Renal cortex interstitium (tissue), 15 donors: ENCODE results near the gene ZNF761. TPM values are rescaled to one million over a fixed set of nuclear protein-coding genes. Genes with fewer than 3 reads are reported as not detected.
A peak's percentile ranks its signal among the peaks of the same experiment; 100 is the strongest.
"Not testable (repeated sequence)": the region's sequence is repeated elsewhere in the genome, so short reads cannot be mapped to it uniquely, and the experiment has no call there.

ENCODE experiments used
- DNase-seq, 11 donors: peaks; one replicate each; pipeline ENCODE4 v3.0.0-alpha.2; 2013; ENCODE audit warnings: low read depth in 9 of 11, low spot score in 4 of 11; ENCODE audit errors: extremely low read depth in 1 of 11
- long read RNA-seq, 16 experiments: transcript quantifications; one replicate each; lab custom pipeline, GENCODE V29; 2026
- polyA plus RNA-seq, 3 donors: library from polyadenylated mRNA; unstranded; fragments of 120-200 nt; gene quantifications; one replicate each; pipeline ENCODE4 v1.2.1, GENCODE V29; 2013; ENCODE audit not compliant: insufficient read length in 3 of 3

The ZNF761 gene
- 10 to 100 TPM; 12.3 to 13.7 (median 12.9) TPM for polyA plus RNA-seq
- long read RNA-seq, donor 1 = 0 reads
- long read RNA-seq, donor 2 = 0 reads
- long read RNA-seq, donor 3 = 0 reads
- long read RNA-seq, donor 4 = 0 reads
- long read RNA-seq, donor 5 = 0 reads
- long read RNA-seq, donor 6 = 0 reads
- long read RNA-seq, donor 7 = 0 reads
- long read RNA-seq, donor 8 = 0 reads
- long read RNA-seq, donor 9 = 0 reads
- long read RNA-seq, donor 10 = 0 reads
- long read RNA-seq, donor 11 = 0 reads
- long read RNA-seq, donor 12 = 0 reads
- long read RNA-seq, donor 13 = 0 reads
- long read RNA-seq, donor 14 = 0 reads
- long read RNA-seq, donor 15 = 0 reads
- long read RNA-seq, donor 16 = 0 reads

DNA sequence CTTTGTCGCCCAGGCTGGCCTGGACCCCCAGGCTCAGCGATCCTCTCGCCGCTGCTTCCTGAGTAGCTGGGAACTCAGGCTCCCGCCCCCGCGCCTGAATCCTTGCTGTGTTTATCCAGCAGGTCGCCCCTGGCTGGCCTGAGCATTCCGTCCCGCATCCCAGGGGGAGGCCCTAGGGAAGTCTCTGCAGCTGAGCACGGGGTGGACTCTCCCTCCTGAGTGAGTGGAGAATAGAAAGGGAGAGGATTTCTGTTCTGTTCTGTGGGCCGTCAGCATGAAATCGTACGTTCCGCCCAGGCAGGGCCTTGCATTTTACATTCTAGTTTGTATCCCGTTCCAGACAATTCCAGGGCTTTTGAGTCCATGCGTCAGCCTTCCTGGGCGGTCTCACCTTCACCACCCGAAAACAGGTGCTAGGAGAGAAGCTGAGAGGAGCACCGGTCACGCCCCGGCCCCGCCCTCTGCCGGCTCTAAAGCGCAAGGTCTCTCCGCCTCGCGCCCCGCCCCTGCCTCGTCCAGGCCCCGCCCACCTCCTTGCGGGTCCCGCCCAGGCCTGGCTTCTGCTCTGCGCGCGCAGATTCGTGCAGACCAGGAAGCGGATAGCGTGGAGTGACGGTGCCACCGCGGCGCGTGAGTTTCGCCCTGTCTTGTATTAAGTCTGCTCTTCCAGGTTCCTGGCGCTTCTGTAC, at the start of gene ZNF761:
Gene ZNF761, plus strand, starts transcription at position 586 of the 689 bp plus-strand sequence. CDS start 15,285 bp downstream, outside the sequence.
- peak; percentile 70 to 93 (median 86) for DNase-seq

DNA sequence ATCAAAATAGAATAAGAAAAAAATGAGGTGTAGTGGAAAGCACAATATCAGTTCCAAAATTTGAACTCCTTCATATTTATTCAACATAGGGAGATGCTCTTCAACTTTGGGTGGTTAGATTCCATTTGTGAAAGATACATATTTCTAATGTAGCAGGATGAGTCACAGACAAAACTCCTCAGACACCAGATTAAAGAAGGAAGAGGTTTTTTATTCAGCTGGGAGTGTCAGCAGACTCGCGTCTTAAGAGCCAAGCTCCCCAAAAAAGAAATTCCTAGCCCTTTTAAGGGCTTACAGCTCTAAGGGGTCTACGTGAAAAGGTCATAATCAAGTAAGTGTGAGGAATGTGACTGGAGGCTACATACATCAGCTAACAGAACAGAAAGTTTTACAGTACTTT, 43.6 kb upstream of the ZNF761 start:
- no peak for DNase-seq

DNA sequence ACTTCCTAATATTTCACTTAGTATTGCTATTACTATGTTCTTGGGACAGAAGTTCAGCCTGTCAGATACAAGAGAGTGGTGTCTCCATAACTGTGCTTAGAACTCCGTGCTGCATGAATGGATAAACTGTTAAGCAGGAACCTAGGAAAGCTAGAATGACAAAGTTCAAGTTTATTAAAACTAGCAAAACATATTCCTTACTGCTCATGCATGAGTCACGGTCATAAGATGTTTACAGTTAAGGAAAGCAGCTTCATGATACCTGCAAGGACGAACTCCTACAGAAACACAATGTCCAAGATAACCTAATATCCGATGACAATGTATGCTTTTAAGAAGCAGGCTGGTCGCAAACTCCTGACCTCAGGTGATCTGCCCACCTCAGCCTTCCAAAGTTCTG, 42.9 kb upstream of the ZNF761 start:
- no peak for DNase-seq

DNA sequence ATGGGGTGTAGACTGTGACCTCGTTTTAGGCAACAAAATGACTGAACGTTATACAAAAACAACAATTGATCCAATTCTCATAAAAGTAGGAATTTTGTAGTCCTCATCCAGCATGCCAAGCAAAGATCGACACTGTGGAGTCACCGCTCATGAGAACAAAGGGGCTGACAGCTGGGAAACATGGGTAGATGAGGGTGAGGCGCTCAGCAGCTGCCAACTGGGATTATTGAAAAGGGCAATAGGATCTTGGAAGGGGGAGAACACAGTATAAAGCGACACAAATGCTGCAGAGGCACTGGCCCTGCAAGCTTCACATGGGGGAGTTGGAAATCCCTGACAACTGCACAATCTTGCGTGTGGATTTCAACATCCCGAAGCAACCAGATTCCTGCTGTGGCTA, 42.2 kb upstream of the ZNF761 start:
- DNase-seq = no peak

DNA sequence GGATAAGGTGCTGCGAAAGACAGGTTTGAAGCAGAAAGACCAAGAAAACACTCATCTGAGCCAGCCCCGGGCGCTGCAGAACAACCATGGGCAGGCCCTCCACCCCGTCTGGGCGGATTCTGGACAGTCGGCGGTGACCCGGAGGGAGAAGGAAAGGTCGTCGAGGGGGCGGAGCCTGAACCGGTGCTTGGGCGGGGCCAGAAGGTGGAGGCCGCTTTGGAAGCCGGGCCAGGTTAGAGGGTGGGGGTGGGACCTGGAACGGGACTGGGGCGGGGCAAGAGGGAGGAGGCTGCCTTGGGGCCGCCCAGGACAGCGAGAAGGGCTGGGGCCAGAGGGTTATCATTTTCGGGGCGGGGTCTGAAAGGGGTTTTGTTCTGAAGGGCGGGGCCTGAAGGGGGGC, 41.8 kb upstream of the ZNF761 start:
- no peak for DNase-seq

DNA sequence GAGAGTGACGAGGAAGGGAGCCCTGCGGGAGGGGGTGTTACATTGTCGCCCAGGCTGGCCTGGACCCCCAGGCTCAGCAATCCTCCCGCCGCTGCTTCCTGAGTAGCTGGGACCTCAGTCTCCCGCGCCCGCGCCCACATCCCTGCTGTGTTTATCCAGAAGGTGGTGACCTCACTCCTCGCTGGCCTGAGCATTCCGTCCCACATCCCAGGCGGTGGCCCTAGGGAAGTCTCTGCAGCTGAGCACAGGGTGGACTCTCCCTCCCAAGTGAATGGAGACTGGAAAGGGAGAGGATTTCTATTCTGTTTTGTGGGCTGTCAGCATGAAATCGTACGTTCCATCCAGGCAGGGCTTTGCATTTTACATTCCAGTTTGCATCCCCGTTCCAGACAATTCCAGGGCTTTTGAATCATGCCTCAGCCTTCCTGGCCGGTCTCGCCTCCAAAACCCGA, 37.2 kb upstream of the ZNF761 start:
- peak in 7 of 11 donors; percentile 26 to 59 (median 41) for DNase-seq

DNA sequence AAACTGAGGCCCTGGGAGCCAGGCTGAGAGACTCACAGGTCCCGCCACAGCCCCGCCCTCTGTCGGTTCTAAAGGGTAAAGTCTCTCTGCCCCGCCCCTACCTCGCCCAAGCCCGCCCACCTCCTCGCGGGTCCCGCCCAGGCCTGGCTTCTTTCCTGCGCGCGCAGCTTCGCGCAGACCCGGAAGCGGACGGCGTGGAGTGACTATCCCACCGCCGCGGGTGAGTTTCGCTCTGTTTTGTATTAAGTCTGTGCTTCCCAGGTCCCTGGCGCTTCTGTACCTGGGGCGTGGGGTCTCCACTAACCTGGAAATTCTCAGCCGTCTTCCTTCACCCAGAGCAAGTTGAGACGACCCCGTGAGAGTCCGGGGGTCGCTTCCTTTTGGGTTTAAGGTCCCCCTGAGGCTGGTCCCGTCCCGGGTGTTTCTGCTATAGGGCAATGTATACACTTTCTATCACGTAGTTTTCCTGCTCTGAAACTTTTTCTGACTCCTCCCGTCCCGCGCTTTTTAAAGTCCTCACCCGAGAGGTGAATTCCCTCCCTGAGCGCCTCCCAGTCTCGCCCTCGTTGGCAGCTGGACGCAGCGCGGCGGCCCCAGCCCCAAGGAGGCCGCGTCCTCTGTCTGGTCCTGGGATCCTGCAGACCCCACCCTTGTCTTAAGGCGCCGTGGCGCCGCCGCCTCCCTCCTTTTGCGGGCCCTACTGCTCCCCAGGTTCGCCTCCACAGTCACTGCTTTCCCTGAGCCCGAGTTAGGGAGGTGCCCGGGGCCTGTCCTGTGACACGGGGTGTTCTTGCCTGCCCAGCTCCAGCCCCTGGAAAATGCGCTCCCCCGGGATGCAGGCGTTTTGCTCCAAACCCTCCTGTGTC, 36.6 kb upstream of the ZNF761 start, which contains the start of gene ZNF765:
Gene ZNF765, plus strand, starts transcription at position 176 of the 866 bp plus-strand sequence. CDS start 2,867 bp downstream, outside the sequence.
- peak; percentile 78 to 90 (median 87) for DNase-seq

DNA sequence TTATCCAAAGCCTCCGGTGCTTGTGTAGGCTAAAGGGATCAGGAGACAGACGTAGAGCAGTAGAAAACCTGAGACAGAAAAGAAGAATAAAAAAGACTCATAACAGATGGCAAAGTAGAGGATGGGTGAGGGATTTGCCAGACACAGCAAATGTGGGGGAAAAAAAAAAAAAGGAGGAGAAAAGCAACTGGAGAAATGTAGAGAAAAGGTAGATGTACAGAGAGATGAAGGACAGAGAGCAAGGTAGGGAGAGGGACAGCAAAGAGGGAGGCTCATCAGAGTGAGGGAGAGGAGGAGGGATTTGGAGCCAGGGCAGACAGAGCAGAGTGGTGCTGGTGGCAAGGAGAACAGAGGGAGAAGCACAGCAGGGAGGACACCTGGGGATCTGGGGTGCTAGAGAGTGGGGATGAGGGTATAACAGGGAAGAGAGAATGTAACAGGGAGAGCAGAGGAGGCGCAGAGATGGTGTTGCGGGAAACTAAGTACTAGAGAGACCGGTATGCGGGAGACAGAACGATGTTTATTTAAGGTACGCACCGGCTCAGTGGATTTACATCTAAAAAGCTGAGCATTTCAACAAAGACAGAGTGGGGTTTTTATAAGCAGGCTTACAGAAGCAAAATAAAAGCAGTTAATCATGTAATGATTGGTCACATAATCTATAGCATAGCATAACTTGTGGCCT, 35.8 kb upstream of the ZNF761 start:
- DNase-seq = not testable (repeated sequence)

DNA sequence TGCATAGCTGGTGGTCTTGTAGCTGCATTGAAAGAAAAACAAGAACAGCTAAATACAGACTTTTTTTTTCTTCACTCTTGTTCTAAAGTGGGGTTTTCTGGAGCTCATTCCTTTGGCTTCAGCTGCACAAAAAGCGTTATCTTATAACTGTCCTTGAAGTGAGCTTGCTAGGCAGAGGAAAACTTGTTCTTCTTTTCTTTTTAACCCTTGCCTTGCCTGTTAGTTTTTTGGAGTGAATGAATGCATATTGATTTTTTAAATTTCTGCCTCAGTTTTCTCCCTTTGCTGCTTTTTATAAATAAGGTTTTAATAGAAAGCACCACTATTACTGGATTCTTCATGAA, 35.3 kb upstream of the ZNF761 start:
- DNase-seq = no peak

DNA sequence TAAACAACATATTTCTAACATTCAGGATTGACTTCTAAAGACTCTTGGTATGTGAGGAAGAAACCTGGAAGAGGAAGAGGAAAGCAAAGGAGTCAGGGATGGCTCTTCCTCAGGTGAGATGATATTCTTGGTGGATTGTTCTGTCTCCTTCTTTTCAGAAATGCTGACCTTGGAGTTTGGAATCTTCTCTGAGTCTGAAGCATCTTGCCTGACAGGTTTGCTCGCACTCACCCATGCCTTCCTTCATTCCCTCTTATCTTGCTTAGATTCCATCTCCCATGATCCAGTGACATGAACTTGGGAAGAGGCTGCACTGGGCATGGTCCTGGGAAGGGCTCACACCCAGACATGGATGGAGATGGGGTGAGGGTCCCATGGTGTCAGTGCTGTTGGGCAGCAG, 33.9 kb upstream of the ZNF761 start:
- not testable (repeated sequence) for DNase-seq

DNA sequence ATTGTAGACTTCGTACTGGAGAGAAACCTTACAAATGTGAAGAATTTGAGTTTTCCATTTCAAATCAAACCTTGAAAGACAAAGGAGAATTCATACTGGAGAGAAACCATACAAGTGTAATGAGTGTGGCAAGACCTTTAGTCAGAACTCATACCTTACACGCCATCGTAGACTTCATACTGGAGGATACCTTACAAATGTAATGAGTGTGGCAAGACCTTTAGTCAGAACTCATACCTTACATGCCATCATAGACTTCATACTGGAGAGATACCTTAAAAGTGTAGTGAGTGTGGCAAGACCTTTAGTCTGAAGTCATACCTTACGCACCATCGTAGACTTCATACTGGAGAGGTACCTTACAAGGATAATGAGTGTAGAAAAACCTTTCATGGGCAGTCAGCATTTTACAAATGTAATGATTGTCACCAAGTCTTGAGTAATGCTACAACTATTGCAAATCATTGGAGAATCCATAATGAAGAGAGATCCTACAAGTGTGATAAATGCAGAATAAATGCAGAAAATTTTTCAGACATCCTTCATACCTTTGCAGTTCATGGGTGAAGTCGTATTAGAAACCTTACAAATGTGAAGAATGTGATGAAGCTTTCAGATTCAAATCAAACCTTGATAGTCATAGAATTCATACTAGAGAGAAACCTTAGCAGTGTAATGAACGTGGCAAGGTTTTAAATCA, 22.1 kb upstream of the ZNF761 start:
- DNase-seq = no peak

DNA sequence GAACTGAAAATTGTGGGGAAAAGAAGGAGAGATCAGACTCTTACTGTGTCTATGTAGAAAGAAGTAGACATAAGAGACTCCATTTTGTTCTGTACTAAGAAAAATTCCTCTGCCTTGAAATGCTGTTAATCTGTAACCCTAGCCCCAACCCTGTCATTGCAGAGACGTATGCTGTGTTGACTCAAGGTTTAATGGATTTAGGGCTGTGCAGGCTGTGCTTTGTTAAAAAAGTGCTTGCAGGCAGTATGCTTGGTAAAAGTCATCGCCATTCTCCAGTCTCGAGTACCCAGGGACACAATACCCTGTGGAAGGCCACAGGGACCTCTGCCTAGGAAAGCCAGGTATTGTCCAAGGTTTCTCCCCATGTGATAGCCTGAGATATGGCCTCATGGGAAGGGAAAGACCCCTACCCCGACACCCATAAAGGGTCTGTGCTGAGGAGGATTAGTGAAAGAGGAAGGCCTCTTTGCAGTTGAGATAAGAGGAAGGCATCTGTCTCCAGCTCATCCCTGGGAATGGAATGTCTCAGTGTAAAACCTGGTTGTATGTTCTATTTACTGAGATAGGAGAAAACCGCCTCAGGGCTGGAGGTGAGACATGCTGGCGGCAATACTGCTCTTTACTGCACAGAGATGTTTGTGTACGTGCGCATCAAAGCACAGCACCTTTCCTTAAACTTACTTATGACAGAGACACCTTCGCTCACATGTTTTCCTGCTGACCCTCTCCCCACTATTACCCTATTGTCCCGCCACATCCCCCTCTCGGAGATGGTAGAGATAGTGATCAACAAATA, 11.1 kb upstream of the ZNF761 start:
- DNase-seq = peak in 4 of 11 donors; percentile 24 to 38 (median 32)

DNA sequence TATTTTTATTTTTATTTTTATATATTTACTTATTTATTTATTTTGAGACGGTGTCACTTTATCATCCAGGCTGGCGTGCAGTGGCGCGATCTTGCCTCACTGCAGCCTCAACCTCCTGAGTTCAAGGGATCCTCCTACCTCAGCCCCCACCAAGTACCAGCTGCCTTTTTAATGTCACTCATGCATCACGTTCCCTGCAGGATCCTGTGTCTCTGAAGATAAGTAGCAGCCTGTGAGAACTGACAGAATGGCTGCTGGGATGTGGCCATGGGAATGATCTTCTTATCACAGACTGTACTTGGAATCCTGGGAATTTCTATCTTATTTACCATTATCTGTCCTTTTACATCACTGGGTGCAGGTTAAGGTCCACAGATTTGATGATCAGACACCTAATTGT, 9.2 kb upstream of the ZNF761 start:
- no peak for DNase-seq

DNA sequence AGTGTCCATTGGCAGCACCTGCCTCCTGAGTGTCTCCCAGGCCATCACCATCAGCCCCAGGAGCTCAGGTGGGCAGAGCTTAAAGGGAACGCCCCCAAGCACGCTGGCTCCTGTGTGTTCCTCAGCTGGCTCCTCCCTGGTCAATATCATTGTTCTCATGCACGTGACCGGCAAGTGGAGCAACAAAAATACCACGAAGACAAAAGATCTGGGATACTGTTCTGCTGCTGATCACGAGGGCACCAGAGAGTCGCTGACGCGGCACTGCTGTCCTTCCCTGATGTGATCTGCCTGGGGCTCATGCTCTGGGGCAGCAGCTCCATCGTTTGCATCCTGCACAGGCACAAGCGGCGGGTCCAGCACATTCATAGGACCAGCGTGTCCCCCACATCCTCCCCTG, 8.7 kb upstream of the ZNF761 start:
- DNase-seq = not testable (repeated sequence)

DNA sequence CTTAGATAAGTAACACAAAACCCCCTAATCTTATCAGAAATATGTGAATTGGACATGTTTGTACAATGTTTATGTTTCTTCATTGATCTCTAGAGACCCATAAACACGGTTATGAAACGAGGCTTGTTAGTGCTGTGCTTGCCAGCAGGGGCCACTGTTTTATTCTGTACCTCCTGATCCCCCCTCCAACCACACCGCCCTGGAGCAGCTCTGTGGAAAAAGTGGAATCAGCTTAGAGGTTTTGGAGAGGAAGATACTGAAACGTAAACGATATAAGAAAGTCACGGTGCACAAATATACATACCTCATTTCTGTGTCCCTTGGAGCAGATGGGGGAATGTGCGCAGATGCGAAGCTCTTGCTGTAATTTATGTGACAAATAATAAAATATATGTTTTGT, 8.1 kb upstream of the ZNF761 start:
- peak in 3 of 11 donors; percentile 17 to 23 (median 21) for DNase-seq

DNA sequence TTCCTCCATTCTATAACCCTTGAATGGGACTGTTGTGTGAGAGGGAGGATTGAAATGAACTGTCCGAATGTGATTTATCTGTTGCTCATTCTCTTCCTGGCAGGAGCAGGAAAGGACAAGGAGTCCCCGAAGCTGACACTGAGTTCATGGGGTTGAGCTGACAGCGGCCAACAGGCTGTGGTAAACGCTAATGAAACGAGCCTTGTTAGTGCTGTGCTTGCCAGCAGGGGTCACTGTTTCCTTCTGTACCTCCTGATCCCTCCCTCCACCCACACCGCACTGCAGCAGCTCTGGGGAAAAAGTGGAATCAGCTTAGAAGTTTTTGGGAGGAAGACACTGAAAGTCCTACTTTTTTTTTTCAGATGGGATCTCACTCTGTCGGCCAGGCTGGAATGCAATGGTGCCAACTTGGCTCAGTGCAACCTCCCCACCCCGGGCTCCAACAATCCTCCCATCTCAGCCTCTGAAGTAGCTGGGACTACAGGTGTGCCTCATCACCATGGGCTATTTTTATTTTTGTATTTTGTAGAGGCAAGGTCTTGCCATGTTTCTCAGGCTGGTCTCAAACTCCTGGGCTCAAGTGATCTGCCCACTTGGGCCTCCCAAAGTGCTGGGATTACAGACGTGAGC, 6.7 kb upstream of the ZNF761 start:
- DNase-seq = peak; percentile 39 to 81 (median 72)

DNA sequence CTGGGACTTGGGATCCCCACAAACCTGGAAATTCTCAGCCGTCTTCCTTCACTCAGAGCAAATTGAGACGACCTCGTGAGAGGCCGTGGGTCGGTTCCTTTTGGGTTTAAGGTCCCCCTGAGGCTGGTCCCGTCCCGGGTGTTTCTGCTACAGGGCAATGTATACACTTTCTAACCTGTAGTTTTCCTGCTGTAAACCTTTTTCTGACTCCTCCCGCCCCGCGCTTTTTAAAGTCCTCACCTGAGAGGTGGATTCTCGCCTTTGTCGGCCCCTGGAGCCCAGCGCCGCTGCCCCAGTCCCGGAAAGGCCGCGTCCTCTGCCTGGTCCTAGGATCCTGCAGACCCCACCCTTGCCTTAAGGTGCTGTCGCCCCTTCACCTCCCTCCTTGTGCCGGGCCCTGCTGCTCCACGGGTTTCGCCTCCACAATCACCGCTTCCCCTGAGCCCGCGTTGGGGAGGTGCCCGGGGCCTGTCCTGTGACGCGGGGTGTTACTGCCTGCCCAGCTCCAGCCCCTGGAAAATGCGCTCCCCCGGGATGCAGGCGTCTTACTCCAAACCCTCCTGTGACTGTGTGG, 391 bp downstream of the ZNF761 start:
- peak in 2 of 11 donors; percentile 10 to 11 for DNase-seq
